ENCODE results near the gene ATP9A.
A peak's percentile ranks its signal among the peaks of the same experiment; 100 is the strongest.
"Not testable (repeated sequence)": the region's sequence is repeated elsewhere in the genome, so short reads cannot be mapped to it uniquely, and the experiment has no call there.

The ATP9A gene

GRCh38 chr20:51801823-51802123 is 33.6 kb upstream of the ATP9A start:
- Mint-ChIP-seq H3K4me1 (ENCODE audit: low read depth) (peaks cover 25% of the 10 kb centered on the region), H3K27ac (no peak overlapping the region), H3K27me3 (peaks cover 44% of the 10 kb centered on the region), H3K9me3 (no peaks in the 10 kb centered on the region), H3K4me3 (no peak overlapping the region), H3K36me3 (ENCODE audit: low read depth) (no peaks in the 10 kb centered on the region)
- intact Hi-C loops (cut with micrococcal nuclease) = no loop called here

GRCh38 chr20:51801122-51801822 is 33.1 kb upstream of the ATP9A start:
- no peaks in the 10 kb centered on the region for H3K9me3 Mint-ChIP-seq
- no peaks in the 10 kb centered on the region for H3K36me3 Mint-ChIP-seq (ENCODE audit: low read depth)
- peaks cover 25% of the 10 kb centered on the region for H3K4me1 Mint-ChIP-seq (ENCODE audit: low read depth)
- peaks cover 44% of the 10 kb centered on the region for H3K27me3 Mint-ChIP-seq
- H3K4me3 Mint-ChIP-seq = peak overlapping the region; percentile 70
- intact Hi-C loops (cut with micrococcal nuclease) = no loop called here
- no peak overlapping the region for H3K27ac Mint-ChIP-seq

GRCh38 chr20:51800872-51801121 is 32.6 kb upstream of the ATP9A start:
- H3K4me1 Mint-ChIP-seq (ENCODE audit: low read depth) = peaks cover 25% of the 10 kb centered on the region
- H3K36me3 Mint-ChIP-seq (ENCODE audit: low read depth) = no peaks in the 10 kb centered on the region
- peak overlapping the region; percentile 70 for H3K4me3 Mint-ChIP-seq
- peaks cover 44% of the 10 kb centered on the region for H3K27me3 Mint-ChIP-seq
- H3K9me3 Mint-ChIP-seq = no peaks in the 10 kb centered on the region
- intact Hi-C loops (cut with micrococcal nuclease) = no loop called here
- H3K27ac Mint-ChIP-seq = no peak overlapping the region

- Mint-ChIP-seq H3K27ac (no peak overlapping the region), H3K9me3 (no peaks in the 10 kb centered on the region), H3K4me1 (ENCODE audit: low read depth) (peaks cover 25% of the 10 kb centered on the region), H3K4me3 (peak overlapping the region; percentile 70), H3K36me3 (ENCODE audit: low read depth) (no peaks in the 10 kb centered on the region), H3K27me3 (peaks cover 44% of the 10 kb centered on the region)
- intact Hi-C loops (cut with micrococcal nuclease) = no loop called here
Observed at GRCh38 chr20:51800060-51800871, 32.1 kb upstream of the ATP9A start.

GRCh38 chr20:51799401-51799860 is 31.2 kb upstream of the ATP9A start:
- H3K27me3 Mint-ChIP-seq = peaks cover 39% of the 10 kb centered on the region

GRCh38 chr20:51797357-51798025 is 29.3 kb upstream of the ATP9A start:
- Mint-ChIP-seq H3K36me3 (ENCODE audit: low read depth) (no peaks in the 10 kb centered on the region), H3K4me1 (ENCODE audit: low read depth) (peaks cover 25% of the 10 kb centered on the region), H3K27me3 (peaks cover 31% of the 10 kb centered on the region), H3K9me3 (no peaks in the 10 kb centered on the region), H3K4me3 (no peak overlapping the region), H3K27ac (no peak overlapping the region)
- intact Hi-C loops (cut with micrococcal nuclease) = no loop called here

More at GRCh38 chr20:51799401-51799860, 31.2 kb upstream of the ATP9A start:
- Mint-ChIP-seq H3K9me3 (no peaks in the 10 kb centered on the region), H3K27ac (no peak overlapping the region), H3K36me3 (ENCODE audit: low read depth) (no peaks in the 10 kb centered on the region), H3K4me1 (ENCODE audit: low read depth) (peaks cover 25% of the 10 kb centered on the region), H3K4me3 (peak overlapping the region; percentile 39)
- intact Hi-C loops (cut with micrococcal nuclease) = no loop called here

- Mint-ChIP-seq H3K27ac (no peak overlapping the region), H3K27me3 (peaks cover 21% of the 10 kb centered on the region)
Observed at GRCh38 chr20:51796340-51796739, 28.1 kb upstream of the ATP9A start.

GRCh38 chr20:51792960-51793359 is 24.8 kb upstream of the ATP9A start:
- H3K27me3 Mint-ChIP-seq = no peaks in the 10 kb centered on the region
- no peak overlapping the region for H3K4me3 Mint-ChIP-seq
- no peaks in the 10 kb centered on the region for H3K4me1 Mint-ChIP-seq (ENCODE audit: low read depth)
- H3K9me3 Mint-ChIP-seq = no peaks in the 10 kb centered on the region
- no peak overlapping the region for H3K27ac Mint-ChIP-seq
- intact Hi-C loops (cut with micrococcal nuclease) = no loop called here
- no peaks in the 10 kb centered on the region for H3K36me3 Mint-ChIP-seq (ENCODE audit: low read depth)

More at GRCh38 chr20:51796340-51796739, 28.1 kb upstream of the ATP9A start:
- no peak overlapping the region for H3K4me3 Mint-ChIP-seq
- no peaks in the 10 kb centered on the region for H3K36me3 Mint-ChIP-seq (ENCODE audit: low read depth)
- no peaks in the 10 kb centered on the region for H3K9me3 Mint-ChIP-seq
- peaks cover 25% of the 10 kb centered on the region for H3K4me1 Mint-ChIP-seq (ENCODE audit: low read depth)
- intact Hi-C loops (cut with micrococcal nuclease) = no loop called here

- Mint-ChIP-seq H3K27me3 (no peaks in the 10 kb centered on the region), H3K36me3 (ENCODE audit: low read depth) (no peaks in the 10 kb centered on the region), H3K4me3 (no peak overlapping the region), H3K27ac (no peak overlapping the region), H3K9me3 (no peaks in the 10 kb centered on the region), H3K4me1 (ENCODE audit: low read depth) (no peaks in the 10 kb centered on the region)
- intact Hi-C loops (cut with micrococcal nuclease) = no loop called here
Observed at GRCh38 chr20:51791626-51792025, 23.4 kb upstream of the ATP9A start.

GRCh38 chr20:51790256-51790655 is 22.1 kb upstream of the ATP9A start:
- Mint-ChIP-seq H3K4me1 (ENCODE audit: low read depth) (no peaks in the 10 kb centered on the region), H3K36me3 (ENCODE audit: low read depth) (no peaks in the 10 kb centered on the region), H3K27ac (no peak overlapping the region), H3K27me3 (no peaks in the 10 kb centered on the region), H3K4me3 (no peak overlapping the region), H3K9me3 (no peaks in the 10 kb centered on the region)
- intact Hi-C loops (cut with micrococcal nuclease) = no loop called here

- Mint-ChIP-seq H3K27me3 (no peaks in the 10 kb centered on the region), H3K36me3 (ENCODE audit: low read depth) (no peaks in the 10 kb centered on the region), H3K4me3 (no peak overlapping the region), H3K4me1 (ENCODE audit: low read depth) (no peaks in the 10 kb centered on the region), H3K9me3 (no peaks in the 10 kb centered on the region), H3K27ac (no peak overlapping the region)
- intact Hi-C loops (cut with micrococcal nuclease) = no loop called here
Observed at GRCh38 chr20:51789434-51789833, 21.2 kb upstream of the ATP9A start.

- H3K9me3 Mint-ChIP-seq = no peaks in the 10 kb centered on the region
- H3K4me3 Mint-ChIP-seq = no peak overlapping the region
- no peaks in the 10 kb centered on the region for H3K36me3 Mint-ChIP-seq (ENCODE audit: low read depth)
- intact Hi-C loops (cut with micrococcal nuclease) = no loop called here
- no peaks in the 10 kb centered on the region for H3K27me3 Mint-ChIP-seq
- no peaks in the 10 kb centered on the region for H3K4me1 Mint-ChIP-seq (ENCODE audit: low read depth)
- H3K27ac Mint-ChIP-seq = no peak overlapping the region
Observed at GRCh38 chr20:51788822-51789221, 20.6 kb upstream of the ATP9A start.

GRCh38 chr20:51784299-51784698 is 16.1 kb upstream of the ATP9A start:
- Mint-ChIP-seq H3K4me1 (ENCODE audit: low read depth) (no peaks in the 10 kb centered on the region), H3K36me3 (ENCODE audit: low read depth) (no peaks in the 10 kb centered on the region), H3K9me3 (no peaks in the 10 kb centered on the region), H3K27me3 (no peaks in the 10 kb centered on the region), H3K4me3 (no peak overlapping the region), H3K27ac (no peak overlapping the region)
- intact Hi-C loops (cut with micrococcal nuclease) = no loop called here

- H3K4me3 Mint-ChIP-seq; H3K4me1 Mint-ChIP-seq (ENCODE audit: low read depth); H3K27me3 Mint-ChIP-seq; H3K36me3 Mint-ChIP-seq (ENCODE audit: low read depth); intact Hi-C loops (cut with micrococcal nuclease); H3K27ac Mint-ChIP-seq: not testable (repeated sequence)
- H3K9me3 Mint-ChIP-seq = peaks cover 14% of the 10 kb centered on the region
Observed at GRCh38 chr20:51778229-51778759, 10.1 kb upstream of the ATP9A start.
